ENCODE data around the gene LRRC3.

The LRRC3 gene

DNA sequence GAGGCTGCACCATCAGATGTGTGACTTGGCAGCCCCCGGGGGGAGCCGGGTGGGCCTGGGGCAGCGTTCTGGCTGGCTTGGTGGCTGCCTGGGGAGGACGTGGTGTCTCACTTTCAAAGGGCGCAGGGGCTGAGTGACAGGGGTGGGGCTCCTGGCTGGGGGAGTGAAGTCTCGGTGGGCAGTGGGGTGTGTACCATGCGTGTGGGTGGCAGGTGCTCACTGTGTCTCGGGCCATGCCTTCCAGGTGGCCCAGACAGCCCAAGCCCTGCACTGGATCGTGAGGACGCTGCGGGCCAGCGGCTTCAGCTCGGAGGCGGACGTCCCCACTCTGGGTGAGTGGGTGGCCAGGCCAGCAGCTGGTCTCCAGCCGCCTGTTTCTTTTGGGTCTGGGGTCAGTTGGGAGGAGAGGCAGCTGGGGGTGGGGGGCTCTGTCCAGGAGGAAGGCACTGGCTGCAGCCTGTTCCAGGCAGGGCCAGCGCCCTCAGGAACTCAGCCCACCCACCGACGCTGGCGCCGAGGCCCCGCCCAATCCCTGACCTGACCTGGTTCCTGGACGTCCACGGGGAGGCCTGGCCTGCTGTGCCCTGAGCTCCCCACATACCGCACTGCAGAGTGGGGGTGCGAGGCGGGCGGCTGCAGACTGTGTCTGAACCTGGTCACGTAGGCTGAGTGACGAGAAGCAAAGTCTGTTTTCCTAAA, 30.6 kb upstream of the LRRC3 start:
- no peak for DNase-seq

- peak; percentile 2 for DNase-seq
Observed at GRCh38 chr21:44425307-44425894, 29.9 kb upstream of the LRRC3 start.

DNA sequence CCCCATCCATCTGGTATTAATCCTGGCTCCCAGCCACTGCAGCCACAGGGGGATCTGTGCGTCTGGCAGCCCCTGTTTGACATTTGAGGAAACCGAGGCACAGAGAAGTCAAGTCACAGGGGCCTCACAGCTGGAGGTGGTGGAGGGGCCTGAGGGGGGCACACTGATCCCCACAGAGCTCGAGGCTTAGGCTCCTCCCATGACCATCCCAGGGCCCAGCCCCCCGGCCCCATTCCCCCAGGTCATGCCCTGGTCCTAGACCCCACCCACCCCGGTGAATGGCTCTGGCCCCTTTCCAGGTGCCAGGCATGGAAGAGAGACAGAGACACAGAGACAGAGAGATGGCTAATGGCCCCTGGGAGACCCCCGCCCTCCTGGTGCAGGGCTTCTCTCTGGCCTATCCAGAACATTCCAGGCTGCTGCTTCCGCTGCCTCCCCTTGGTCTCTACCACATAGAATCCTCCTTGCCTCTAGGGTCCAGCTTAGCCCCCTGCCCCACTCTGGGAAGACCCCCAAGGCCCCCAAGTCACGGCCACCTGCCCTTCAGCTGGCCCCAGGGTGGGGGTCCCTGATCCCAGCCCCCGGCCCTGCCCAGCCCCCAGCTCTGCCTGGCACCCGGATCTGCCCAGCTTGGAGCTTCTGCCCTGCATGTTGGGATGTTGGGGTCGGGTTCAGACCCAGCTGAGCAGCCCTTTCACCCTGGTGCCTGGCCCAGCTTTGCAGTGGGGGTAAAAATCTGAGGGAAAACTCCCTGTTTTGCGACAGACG, 29.2 kb upstream of the LRRC3 start:
- no peak for DNase-seq

- no peak for DNase-seq
Observed at GRCh38 chr21:44426663-44427191, 28.6 kb upstream of the LRRC3 start.

GRCh38 chr21:44427241-44428120, 27.8 kb upstream of the LRRC3 start:
- no peak for DNase-seq

- DNase-seq, result peak; percentile 47
Observed at GRCh38 chr21:44428281-44428960, 26.9 kb upstream of the LRRC3 start.

DNA sequence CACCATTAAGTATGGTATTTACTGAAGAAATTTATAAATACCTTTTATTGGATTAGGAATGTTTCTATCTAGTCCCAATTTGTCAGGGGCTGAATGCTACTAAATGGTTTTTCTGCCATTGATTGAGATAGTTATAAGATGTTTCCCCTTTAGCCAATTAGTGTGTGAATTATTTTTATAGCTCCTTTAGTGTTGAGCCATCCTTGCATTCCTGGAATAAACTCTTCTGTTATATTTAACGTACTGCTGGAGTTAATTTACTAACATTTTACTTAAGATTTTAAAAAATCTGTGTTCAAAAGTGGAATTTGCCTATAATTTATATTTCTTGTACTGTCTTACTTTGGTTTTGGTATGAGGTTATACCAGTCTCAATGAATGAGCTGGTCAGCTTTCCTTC, 25.4 kb upstream of the LRRC3 start:
- DNase-seq, result no peak

DNA sequence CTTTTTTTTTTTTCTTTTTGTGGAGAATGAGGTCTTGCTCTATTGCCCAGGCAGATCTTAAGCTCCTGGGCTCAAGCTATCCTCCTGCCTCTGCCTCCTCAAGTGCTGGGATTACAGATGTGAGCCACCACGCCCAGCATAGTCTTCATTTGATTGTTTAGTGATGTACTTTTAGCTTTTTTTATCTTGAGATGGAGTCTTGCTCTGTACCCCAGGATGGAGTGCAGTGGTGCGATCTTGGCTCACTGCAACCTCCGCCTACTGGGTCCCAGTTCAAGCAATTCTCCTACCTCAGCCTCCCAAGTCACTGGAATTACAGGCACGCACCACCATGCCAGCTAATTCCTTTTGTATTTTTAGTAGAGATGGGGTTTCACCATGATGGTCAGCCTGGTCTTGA, 24.0 kb upstream of the LRRC3 start:
- no peak for DNase-seq

DNA sequence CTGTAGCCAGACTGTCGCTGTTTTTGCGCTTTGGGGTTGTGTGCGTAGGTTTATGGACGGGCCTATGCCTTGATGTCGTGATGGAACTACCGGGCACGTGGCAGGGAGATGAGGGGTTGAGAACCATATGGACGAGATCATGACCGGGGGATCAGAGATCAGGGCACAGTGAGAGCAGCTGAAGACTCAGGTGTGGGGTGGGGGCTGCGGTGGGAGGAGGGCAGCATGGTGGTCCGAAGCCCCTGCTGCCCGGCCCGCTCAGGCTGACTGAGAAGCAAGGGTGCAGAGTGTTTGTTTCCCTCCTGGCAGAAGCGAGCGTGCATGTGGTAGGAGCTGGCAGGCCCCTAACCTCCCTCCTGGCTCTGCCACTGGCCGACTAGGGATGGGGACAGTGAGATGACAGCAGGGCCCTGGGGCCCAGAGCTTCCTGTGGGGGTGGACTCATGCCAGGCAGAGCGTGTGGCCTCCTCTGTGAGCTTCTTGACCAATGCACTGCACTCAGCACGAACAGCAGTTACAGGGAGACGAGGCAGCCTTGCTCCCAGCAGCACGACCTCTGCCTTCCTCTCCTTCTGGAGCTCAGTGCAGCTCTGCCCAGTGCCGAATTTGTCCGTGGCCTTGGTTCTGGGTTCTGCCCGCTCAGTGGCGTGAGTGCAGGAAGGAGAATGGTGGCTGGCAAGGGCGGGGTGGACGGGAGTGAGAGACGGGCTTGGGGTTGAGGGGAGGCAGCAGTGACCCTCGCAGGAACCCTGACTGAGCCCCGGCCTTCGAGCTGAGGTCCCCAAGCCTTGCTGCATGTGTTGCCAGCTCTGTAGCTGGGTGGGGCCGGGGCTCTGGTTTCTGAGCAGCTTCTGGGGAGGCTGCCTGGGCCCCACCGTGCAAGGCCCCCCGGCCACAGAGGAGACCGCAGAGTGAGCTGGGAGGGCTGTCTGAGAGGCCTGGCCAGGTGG, 22.2 kb upstream of the LRRC3 start:
- DNase-seq, result no peak

- DNase-seq, result no peak
Observed at GRCh38 chr21:44433791-44434567, 21.3 kb upstream of the LRRC3 start.

- no peak for DNase-seq
Observed at GRCh38 chr21:44434568-44434925, 20.8 kb upstream of the LRRC3 start.

DNA sequence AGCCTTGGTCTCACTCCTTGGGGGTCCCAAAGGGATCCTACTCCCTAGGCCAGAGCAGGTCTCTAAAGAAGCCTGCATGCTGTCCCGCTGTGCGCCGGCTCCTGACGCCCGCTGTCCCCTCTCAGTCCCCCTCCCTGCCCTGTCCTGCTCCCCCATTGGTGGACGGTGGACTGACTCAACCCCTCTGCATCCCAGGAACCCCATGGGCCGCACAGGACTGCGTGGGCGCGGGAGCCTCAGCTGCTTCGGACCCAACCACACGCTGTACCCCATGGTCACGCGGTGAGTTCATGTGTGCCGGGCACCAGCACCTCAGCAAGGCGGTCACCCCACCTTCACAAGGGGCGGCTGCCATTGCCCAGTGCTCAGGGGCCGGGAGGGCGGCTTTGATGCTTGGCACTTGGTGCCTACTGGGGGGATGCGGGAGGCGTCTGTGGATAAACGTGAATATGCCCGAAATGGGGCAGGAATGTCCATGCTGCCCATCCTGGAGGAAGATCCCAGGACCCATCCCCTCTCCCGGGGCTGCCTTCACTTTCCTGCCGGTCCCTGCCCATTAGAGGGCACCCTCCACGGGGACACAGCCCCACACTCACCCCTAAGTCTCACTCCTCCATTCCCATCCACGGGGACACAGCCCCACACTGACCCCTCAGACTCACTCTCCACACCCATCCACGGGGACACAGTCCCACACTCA, 20.2 kb upstream of the LRRC3 start:
- DNase-seq, result no peak

DNA sequence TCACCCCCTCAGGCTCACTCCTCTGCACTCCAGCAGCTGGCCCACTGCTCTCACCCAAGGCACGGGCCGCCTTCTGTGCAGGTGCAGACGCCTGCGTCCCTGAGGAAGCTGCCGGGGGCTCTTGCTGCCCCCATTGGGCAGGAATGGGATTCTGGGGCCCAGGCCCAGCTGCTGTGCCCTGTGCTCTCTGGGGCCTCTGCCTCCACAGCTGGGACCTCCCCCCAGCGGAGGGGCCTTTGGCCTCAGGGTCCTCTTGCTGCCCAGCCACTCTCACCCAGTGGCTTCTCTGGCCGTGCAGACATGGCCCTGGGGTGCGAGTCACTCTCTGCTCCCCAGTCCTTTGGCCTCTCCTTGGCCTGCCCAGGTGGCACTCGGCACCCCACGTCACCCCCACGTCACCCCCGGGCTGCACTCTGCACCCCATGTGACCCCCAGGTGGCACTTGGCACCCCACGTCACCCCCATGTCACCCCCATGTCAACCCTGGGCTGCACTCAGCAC, 19.1 kb upstream of the LRRC3 start:
- no peak for DNase-seq

GRCh38 chr21:44436958-44437357, 18.4 kb upstream of the LRRC3 start:
- no peak for DNase-seq

- no peak for DNase-seq
Observed at GRCh38 chr21:44437371-44437695, 18.0 kb upstream of the LRRC3 start.

DNA sequence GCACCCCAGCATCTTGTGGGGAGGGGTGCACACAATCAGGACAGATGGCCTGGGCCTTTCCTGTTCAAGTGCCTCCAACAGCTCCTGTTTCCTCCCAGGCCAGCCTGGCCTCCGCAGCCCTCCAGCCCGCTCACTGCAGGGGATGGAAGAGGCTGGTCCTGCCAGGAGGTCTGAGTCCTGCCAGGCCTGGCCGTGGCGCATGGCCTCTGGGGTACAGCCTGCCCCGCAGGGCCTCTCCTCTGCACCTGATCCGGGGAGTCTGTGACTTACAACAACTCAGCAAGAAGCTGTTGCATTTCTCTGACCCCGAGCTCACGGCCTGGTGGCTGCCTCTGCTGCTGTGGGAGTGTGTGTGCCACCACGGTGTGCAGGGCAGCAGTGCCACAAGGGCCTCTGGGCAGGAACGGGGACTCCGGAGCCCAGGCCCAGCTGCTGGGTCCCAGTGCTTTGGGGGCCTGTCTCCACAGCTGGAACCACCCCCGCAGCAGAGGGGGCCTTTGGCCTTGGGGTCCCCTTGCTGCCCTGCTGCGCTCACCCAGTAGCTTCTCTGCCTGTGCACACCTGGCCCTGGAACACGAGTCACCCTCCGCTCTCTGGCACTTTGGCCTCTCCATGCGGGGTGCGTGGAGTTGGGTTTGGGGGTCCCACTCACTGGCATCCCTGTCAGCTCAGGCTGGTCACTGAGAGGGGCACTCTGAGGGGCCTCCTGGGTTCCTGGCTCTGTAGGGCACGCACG, 17.4 kb upstream of the LRRC3 start:
- no peak for DNase-seq

GRCh38 chr21:44438531-44439210, 16.6 kb upstream of the LRRC3 start:
- no peak for DNase-seq

- no peak for DNase-seq
Observed at GRCh38 chr21:44439211-44439600, 16.1 kb upstream of the LRRC3 start.
